NT2/D1 (cell line): ENCODE results near the gene PGD.

Experiments
- DNase-seq: peaks from one replicate; pipeline ENCODE4 v3.0.0-alpha.2; 2011; ENCODE audit warnings: low read depth, low spot score
- H3K27me3 ChIP-seq: 2 replicates; pipeline ENCODE4 v1.6.0; 2011; ENCODE audit warnings: mild to moderate bottlenecking; ENCODE audit not compliant: insufficient read length, insufficient read depth
- H3K36me3 ChIP-seq: 2 replicates; pipeline ENCODE4 v1.6.1; 2011; ENCODE audit warnings: mild to moderate bottlenecking, low read length, mixed read lengths; ENCODE audit not compliant: insufficient read depth, insufficient read length
- H3K4me1 ChIP-seq: 2 replicates; pipeline ENCODE4 v1.5.1; 2011; ENCODE audit not compliant: insufficient read depth, insufficient read length
- H3K4me3 ChIP-seq: 2 replicates; pipeline ENCODE4 v1.5.1; 2011; ENCODE audit warnings: low read depth; ENCODE audit not compliant: insufficient read length
- H3K9ac ChIP-seq: 2 replicates; pipeline ENCODE4 v1.6.0; 2011; ENCODE audit warnings: low read depth; ENCODE audit not compliant: insufficient read length
- H3K9me3 ChIP-seq: 2 replicates; pipeline ENCODE4 v1.5.1; 2011; ENCODE audit warnings: mild to moderate bottlenecking, low read length; ENCODE audit not compliant: insufficient read depth
- SUZ12 ChIP-seq: IDR thresholded peaks from 2 replicates; pipeline ENCODE4 v1.6.1; 2011; ENCODE audit not compliant: insufficient read length, insufficient read depth; ENCODE audit errors: extremely low read depth
- YY1 ChIP-seq: IDR thresholded peaks from 2 replicates; pipeline ENCODE4 v1.6.1; 2011; ENCODE audit not compliant: insufficient read length, insufficient read depth
- ZNF274 ChIP-seq: IDR thresholded peaks from 2 replicates; pipeline ENCODE4 v1.6.1; 2011; ENCODE audit warnings: mild to moderate bottlenecking, low read depth, low read length

Gene PGD

DNA sequence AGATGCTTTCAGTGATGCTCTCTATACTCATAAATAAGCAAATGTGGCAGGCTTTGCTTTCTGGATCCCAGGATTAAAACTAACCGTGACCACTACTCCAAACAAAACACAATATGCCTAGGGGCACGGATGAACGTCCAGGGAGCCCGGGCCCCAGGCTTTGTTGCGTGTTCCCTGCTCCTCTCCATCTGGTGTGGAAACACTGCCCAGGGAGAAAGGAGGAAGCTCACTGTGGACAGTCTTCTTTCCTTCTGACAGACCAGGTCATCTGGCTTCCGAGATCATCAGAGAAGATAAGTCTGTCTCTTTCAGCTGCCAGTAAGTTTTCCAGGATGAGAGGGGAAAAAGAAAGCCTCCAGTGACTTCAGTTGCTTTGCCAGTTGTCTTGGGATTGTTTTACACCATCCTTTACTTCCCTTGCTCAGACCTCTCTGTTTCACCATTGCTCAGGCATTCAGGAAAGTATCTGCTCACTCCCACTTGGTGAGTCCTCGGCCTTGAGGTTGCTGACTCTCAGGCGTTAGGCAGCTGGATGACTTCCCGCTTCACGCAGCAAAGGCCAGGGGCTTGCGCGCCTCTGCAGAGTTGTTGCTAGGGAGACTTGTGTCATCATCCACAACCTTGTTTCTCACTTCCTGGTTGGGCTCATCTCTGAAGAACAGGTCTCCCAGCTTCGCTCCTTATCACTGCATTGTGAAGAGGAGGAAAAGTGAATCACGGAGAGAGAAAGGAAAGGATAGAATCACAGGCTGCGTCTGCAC lies 20.6 kb upstream of the PGD start:
- no peaks in the 10 kb centered on the region for H3K9me3 ChIP-seq
- no peak overlapping the region for H3K9ac ChIP-seq
- TF ChIP-seq YY1 (no peak), SUZ12 (no peak), ZNF274 (no peak)
- DNase-seq, result no peak
- H3K36me3 ChIP-seq, result peaks cover 38% of the 10 kb centered on the region
- H3K4me1 ChIP-seq, result peaks cover 2% of the 10 kb centered on the region
- no peaks in the 10 kb centered on the region for H3K27me3 ChIP-seq
- H3K4me3 ChIP-seq, result no peak overlapping the region

DNA sequence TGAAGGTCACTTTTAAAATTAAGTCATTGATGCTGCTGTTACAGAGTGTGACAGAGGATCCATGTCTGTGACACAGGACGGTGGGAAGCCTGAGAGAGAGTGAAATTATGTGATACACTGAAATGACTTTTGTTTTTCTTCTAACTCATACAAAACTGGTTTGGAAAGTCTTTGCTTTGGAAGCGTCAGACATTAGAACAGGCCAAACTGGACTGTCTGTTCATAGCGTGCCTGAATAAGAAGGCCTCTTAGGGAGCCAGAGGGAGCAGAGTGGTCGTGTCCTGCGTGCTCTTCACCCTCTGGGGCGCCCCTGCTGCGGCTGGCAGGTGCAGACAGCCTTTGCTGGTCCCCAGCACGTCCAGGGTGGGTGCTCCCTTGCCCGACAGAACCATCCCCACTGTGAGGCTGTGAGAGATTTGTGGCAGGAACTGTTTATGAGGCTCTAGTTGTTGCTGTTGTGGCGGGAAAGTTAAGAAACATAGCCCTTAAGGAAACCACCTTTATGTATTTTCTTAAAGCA lies 19.7 kb upstream of the PGD start:
- DNase-seq, result no peak
- Histone ChIP-seq H3K4me3 (no peak overlapping the region), H3K9ac (no peak overlapping the region), H3K36me3 (peaks cover 33% of the 10 kb centered on the region), H3K27me3 (no peaks in the 10 kb centered on the region), H3K9me3 (no peaks in the 10 kb centered on the region), H3K4me1 (peaks cover 2% of the 10 kb centered on the region)
- no peak for TF ChIP-seq ZNF274
- TF ChIP-seq SUZ12, result no peak
- no peak for TF ChIP-seq YY1

DNA sequence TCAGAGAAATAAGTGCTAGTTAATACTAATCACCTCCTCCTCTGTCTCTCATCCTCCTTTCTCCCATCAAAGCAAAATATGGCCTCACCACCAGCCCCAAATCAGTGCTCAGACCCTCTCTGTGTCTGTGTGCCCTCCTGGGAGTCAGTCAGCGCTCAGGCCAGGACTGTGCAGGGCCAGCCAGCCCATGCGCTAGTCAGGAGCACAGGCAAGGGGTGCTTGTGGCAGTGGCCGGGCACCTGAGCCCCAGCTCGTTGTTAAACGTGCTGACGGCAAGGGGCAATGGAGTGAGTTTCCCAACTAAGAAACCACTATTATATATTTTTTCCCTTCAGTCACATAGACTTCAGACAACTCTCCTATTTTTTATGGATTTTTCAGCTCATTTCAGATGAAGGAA lies 19.2 kb upstream of the PGD start:
- H3K9ac ChIP-seq, result no peak overlapping the region
- TF ChIP-seq YY1, result no peak
- H3K27me3 ChIP-seq, result no peaks in the 10 kb centered on the region
- no peaks in the 10 kb centered on the region for H3K9me3 ChIP-seq
- H3K4me1 ChIP-seq, result peaks cover 4% of the 10 kb centered on the region
- H3K4me3 ChIP-seq, result no peak overlapping the region
- H3K36me3 ChIP-seq, result peaks cover 28% of the 10 kb centered on the region
- no peak for DNase-seq

DNA sequence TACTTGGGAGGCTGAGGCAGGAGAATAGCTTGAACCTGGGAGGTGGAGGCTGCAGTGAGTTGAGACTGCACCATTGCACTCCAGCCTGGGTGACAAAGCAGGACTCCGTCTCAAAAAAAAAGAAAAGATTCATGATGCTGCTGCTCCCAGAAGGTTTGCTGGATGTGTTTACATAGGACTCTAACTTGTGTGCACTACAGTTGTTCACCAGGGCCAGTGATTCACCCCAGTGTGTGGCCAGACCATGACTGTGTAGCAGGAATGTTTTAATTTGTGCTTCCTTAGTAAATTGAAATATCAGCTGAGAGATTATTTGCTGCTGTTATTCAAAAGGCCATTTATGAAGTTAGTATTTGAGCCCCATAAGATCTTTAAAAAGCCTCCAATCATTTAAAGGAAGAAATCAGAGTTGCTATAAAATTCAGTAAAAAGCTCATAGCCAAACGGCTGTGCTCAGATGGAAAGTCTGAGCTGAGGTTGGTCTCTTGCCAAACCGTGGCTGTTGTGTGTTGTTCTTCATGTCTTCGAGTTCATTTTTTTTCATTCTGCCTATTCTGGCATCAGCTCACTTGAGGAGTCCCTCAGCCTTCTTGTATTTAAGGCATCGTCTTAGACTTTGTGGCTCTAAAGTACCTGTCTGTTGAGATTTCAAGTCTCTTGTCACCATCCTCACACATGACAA lies 18.1 kb upstream of the PGD start:
- Histone ChIP-seq H3K27me3 (no peaks in the 10 kb centered on the region), H3K36me3 (peaks cover 22% of the 10 kb centered on the region), H3K4me3 (no peak overlapping the region), H3K9me3 (no peaks in the 10 kb centered on the region), H3K9ac (no peak overlapping the region), H3K4me1 (peaks cover 4% of the 10 kb centered on the region)
- TF ChIP-seq YY1 (no peak), SUZ12 (no peak), ZNF274 (no peak)
- DNase-seq, result no peak

DNA sequence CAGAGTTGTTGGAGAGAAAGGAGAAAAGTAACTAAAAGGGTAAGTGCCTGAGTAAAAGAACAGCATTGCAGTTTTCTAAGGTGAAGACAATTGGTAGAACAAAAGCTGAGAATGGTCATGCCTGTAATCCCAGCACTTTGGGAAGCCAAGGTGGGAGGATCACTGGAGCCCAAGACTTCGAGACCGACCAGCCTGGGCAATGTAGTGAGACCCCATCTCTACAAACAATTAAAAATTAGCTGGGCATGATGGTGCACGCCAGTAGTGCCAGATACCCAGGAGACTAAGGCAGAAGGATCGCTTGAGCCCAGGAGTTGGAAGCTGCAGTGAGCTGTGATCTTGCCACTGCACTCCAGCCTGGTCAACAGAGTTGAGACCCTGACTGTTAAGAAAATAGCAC lies 15.2 kb upstream of the PGD start:
- DNase-seq, result no peak
- H3K9ac ChIP-seq, result no peak overlapping the region
- no peak for TF ChIP-seq SUZ12
- TF ChIP-seq YY1, result no peak
- no peaks in the 10 kb centered on the region for H3K27me3 ChIP-seq
- H3K4me1 ChIP-seq, result peaks cover 6% of the 10 kb centered on the region
- H3K36me3 ChIP-seq, result peaks cover 10% of the 10 kb centered on the region
- H3K4me3 ChIP-seq, result no peak overlapping the region
- H3K9me3 ChIP-seq, result no peaks in the 10 kb centered on the region

DNA sequence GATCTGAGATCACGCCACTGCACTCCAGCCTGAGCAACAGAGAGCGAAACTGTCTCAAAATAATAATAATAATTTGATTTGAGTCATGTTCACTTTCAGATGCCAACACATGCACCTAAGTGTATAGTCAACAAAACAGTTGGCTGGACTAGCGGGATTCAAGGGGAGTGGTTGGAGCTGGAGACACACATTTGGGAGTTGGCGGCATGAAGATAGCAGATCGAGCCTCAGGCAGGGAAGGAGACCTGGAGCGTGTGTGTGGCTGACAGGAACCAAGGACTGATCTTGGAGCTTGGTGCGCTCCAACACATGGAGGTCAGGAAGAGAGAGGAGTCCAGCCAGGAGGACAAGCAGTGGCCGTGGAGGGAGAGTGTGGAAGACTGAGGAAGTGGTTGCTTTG lies 14.6 kb upstream of the PGD start:
- H3K4me1 ChIP-seq, result peaks cover 6% of the 10 kb centered on the region
- no peaks in the 10 kb centered on the region for H3K9me3 ChIP-seq
- peaks cover 8% of the 10 kb centered on the region for H3K36me3 ChIP-seq
- no peak for TF ChIP-seq YY1
- no peak for DNase-seq
- no peaks in the 10 kb centered on the region for H3K27me3 ChIP-seq
- no peak overlapping the region for H3K4me3 ChIP-seq
- H3K9ac ChIP-seq, result no peak overlapping the region

DNA sequence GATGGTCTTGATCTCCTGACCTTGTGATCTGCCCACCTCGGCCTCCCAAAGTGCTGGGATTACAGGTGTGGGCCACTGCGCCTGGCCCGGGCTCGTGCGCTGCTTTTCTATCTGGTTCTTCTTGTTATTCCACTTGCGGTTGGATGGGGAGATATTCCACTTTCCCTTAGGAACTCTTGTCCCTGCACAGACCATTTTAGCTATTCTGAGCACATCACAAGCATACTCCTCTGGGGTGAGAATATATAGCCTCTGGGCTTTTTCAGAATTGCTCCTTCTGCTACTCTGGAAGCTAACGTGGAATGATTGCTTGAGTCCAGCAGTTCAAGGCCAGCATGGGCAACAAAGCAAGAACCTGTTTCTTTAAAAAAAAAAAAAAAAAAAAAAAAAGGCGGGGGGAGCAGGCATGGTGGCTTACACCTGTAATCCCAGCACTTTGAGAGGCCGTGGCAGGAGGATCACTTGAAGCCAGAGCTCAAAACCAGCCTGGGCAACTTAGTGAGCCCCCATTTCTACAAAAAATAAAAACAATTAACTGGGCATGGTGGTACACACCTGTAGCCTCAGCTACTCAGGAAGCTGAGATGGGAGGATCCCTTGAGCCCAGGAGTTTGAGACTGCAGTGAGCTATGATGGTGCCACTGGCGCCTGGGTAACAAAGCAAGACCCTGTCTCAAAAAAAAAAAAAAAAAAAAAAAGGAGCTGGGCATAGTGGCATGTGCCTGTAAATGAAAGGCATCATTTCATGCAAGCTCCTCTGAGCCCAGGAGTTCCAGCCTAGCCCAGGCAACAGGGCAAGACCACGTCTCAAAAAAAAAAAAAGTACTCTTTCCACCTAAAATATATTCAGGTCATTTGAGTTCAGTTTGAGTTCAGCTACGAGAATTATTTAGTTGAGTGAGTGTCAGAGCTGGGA lies 11.8 kb upstream of the PGD start:
- Histone ChIP-seq H3K27me3 (no peaks in the 10 kb centered on the region), H3K36me3 (peaks cover 2% of the 10 kb centered on the region), H3K4me3 (no peak overlapping the region), H3K9ac (no peak overlapping the region), H3K4me1 (peaks cover 6% of the 10 kb centered on the region), H3K9me3 (no peaks in the 10 kb centered on the region)
- no peak for DNase-seq
- no peak for TF ChIP-seq ZNF274
- no peak for TF ChIP-seq YY1
- no peak for TF ChIP-seq SUZ12
